AG20443 (cell line): Measurements from ENCODE around the gene TLL2.

Experiments used
- DNase-seq: peaks from one replicate; pipeline ENCODE4 v3.0.0; 2012; ENCODE audit warnings: low spot score, mixed read lengths

Gene TLL2

DNA sequence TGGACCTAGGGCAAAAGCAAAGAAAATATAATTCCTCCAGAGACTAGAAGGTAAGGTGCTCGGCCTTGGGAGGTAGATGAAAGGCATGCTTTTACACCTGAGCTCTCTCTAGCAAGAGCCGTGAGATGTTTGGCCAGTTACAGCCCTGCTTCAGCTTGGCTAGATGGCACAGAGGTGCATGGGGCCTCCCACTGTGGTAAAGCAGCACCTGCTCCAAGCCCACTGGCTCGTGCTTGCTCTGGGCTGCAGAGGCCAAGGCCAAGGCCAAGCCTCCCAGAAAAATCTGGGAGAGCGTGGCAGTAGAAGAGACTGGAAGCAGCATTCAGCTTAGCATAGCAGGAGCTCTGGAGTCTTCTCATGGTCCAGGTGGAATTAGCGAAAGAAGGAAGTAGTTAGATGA is 123.9 kb downstream of the TLL2 start:
- no peak for DNase-seq

DNA sequence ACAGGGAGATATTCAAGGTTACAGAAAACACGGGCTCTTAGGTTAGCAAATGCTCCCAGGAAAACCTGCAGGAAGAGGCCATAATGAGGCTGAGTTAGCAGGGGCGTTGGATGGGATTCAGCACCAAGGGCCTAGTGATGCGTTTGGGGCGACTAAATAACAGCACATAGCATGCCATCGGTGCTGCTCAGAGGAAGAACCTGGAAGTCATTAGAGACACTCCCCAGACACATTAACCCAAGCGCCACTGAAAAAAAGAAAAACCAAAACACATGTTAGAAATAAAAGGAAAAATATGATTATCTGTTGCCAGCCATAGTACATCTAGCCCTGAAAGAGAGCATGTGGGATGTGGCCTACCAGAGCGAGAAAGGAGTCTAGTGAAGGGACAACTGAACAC is 126.1 kb downstream of the TLL2 start:
- peak; percentile 72 for DNase-seq

GRCh38 chr10:96387161-96387560 is 126.6 kb downstream of the TLL2 start:
- DNase-seq, result peak; percentile 56

- DNase-seq, result no peak
Measured at GRCh38 chr10:96384506-96384905, 129.2 kb downstream of the TLL2 start.

GRCh38 chr10:96380821-96381220 is 132.9 kb downstream of the TLL2 start:
- peak; percentile 52 for DNase-seq

DNA sequence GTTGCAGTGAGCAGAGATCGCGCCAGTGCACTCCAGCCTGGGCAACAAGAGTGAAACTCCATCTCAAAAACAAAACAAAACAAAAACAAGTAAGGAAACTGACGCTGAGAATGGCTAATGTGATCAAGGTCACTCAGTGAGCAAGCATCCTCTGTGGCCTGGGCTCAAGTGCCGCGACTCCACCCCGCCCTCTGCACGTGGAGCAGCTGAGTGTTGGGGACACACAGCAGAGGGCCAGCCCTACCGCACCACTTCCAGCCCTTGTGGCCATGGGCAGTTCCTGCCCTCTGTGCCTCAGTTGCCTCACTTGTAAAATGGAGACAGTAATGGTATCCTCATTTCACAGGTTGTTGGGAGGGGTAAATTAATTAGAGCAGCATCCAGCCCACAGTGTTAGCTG is 134.0 kb downstream of the TLL2 start:
- DNase-seq, result no peak

GRCh38 chr10:96378741-96379140 is 135.0 kb downstream of the TLL2 start:
- no peak for DNase-seq

DNA sequence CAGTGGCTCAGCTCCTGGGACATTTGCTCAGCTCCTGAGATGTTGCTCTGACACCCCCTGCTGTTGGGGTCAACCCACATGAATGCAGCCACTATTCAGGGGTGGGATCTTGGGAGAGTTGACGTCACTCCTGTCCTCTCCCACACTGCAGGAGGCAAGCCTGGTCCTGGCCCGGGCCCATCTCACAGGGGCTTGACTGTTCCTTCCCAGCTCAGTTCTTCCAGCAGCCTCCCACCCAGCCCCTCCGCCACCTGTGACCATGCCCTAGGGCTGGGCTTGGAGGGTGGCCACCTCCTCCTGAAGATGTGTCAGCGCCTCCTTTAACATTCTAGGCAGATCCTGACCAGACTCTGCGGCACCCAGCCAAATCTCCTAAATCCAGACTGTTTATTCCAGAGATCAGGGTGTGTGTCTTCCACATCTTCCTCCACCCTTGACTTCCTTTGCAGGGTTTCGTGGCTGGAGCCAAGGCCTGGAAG is 135.9 kb downstream of the TLL2 start:
- DNase-seq, result peak; percentile 51

- DNase-seq, result no peak
Measured at GRCh38 chr10:96376483-96376882, 137.2 kb downstream of the TLL2 start.

DNA sequence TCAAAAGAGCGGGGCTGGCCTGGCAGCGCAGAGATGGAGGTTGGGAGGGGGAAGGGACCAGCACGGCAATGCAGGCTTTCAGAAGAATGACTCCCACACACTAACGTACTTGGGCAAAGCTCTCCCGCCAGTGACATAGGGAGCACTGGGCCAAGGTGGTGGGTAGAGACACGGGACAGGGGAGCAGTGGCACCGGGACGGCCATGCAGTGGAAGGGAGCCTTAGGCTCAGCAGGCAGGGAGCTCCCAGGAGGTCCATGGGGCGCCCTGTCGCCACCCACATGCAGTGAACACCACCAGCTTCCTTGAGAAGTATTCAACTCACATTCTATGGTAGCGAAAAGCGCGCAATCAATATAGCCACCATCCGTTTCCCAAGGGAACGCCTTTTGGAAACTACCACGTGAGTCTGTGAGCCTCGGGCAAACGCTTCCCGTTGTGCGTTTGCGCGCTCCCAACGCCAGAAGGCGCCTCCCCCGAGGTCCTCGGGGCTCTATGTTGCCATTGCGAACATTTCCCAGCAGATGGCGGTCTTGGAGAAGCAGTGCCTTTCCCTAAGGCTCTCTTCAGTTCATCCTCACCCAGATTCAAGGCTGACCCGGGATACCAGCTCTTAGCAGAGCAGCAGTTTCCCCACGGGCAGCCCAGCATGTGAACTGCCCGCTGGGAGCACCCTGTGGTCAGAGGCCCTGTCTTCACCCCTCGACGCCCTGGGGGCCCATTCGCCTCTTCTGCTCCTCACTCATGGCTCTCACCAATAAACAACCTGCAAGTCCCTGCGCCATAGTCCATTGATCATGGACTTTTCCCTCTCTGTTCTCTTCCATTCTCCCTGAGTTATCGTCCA is 138.5 kb downstream of the TLL2 start:
- DNase-seq, result peak; percentile 97

DNA sequence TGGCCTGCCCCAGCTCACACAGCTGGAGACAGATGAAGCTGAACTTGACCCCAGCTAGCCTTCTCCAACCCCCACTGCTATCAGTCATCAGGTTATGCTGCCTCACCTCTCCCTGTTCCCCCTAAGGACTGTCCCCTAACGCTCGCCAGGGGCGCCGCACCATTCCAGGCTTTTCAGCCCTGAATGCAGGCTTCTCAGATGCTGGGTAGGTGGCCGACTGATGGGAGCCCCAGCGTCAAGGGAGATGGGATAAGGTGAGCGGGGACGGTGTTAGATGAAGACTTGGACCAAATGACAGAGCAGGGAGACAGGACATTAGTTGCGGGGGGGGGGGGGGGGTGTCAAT is 139.1 kb downstream of the TLL2 start:
- DNase-seq, result no peak

DNA sequence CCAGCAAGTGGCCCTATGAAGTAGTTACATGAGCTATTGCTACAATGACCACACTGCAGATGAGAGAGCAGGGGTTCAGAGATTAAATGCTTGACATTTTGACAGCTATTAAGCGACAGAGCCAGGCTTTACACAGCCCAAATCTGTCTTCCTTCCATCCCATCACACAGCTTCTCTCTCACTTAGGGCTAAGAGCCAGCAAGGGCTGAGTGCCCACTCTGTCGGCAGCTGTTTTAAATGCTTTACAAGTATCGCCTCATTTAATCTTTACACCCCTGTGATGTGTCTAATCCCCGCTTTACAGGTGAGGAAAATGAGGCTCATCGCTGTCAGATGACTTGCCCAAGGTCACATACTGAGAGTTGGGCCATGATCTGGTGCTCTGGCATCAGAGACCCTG is 139.7 kb downstream of the TLL2 start:
- no peak for DNase-seq

- no peak for DNase-seq
Measured at GRCh38 chr10:96371356-96371755, 142.4 kb downstream of the TLL2 start.

DNA sequence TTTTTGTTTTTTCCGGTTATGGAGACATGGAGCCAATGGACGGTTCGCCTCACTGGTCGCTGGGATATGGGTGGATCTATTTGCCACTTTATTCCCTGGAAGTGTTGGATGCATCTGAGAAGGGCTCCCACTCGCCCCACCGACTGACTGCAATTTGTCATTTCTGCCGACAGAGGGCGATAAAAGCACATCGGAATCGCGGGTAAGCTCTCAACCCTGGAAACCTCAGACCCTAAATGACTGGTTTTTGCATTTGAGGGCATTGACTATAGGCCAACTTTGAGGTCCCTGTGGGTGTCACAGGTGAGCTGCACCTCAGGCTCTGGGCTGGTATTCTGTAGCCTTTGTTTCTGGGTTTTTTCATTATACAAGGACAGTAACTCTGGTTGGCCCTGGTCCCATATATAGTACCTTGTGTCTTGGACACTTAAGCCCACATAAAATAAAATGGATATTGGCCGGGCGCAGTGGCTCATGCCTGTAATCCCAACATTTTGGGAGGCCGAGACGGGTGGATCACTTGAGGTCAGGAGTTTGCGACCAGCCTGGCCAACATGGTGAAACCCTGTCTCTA is 143.1 kb downstream of the TLL2 start:
- peak; percentile 84 for DNase-seq

GRCh38 chr10:96369890-96370583 is 143.7 kb downstream of the TLL2 start:
- DNase-seq, result no peak

DNA sequence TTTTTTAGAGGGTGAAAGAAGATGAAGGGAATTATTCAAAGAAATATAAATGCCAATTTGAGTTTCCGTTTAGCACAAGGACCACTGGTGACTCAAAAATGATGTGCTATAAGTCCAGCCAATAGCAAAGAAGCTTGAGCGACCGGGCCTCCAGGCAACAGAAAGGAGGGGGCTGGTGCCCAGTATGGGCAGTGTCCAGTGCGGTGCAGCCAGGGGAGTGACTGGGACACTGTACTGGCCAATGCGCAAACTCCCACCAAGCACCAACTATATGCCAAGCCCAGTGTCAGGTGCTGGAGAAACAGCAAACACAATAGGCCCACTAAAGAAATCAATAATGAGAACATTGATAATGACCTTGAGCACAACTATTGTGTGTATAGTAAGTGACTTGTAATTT is 144.8 kb downstream of the TLL2 start:
- no peak for DNase-seq

DNA sequence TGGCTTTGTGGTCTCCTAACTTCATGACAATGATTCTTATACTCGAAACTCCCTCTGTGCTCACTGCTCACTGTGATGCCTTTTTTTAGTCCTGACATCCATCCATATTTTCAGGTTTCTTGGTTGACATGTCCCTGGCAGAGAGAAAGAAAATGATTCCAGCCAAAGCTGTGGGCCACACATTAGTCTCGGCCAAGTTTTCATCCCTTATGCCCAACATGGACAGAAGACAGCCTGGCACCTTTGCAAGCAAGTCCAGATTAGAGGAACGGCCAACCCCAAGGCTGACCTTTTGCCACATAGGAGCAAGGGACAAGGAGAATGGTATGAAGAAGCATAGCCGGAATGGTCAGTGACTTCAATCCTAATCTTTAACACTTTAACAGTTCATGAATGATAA is 146.3 kb downstream of the TLL2 start:
- no peak for DNase-seq

GRCh38 chr10:96366508-96366907 is 147.2 kb downstream of the TLL2 start:
- no peak for DNase-seq

- no peak for DNase-seq
Measured at GRCh38 chr10:96365571-96365970, 148.2 kb downstream of the TLL2 start.

GRCh38 chr10:96360766-96361165 is 153.0 kb downstream of the TLL2 start:
- DNase-seq, result no peak

GRCh38 chr10:96360331-96360730 is 153.4 kb downstream of the TLL2 start:
- DNase-seq, result no peak

- no peak for DNase-seq
Measured at GRCh38 chr10:96359616-96360015, 154.1 kb downstream of the TLL2 start.

DNA sequence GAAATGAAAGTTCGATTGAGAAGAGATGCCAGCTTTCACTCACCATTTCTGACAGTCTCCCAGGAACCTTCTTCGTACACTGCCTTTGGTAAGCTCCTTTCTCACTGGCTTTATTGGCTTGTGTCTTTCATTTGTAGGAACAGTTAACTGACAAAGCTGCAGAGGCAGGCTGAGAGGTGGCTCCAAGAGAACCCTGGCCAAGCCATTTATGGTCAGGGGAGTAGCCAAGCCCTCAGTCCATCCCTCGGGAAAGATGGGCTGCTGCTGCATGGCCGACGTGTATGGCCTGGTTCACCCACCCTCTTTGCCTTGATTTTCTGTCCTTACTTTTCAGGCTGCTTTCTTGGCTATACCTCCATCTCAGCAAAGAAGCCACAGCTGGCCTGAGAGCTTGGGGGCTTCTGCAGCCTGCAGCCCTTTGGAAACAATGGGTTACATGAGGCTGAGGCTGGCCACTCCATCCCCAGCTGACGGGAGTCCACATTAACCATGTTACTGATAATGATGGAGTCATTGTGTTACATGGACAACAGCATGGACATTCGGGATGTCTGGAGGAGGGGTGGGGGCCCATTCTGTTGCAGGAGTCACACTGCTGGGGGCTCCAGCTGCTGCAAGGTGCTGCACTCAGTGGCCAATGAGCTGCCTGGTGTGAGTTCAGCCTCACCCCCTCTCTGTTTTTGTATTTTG is 154.7 kb downstream of the TLL2 start, which contains the start of gene OPALIN:
OPALIN (minus strand) TSS at position 152 of the 690 bp plus-strand sequence; CDS start at position 46, 106 bp downstream.
- DNase-seq, result no peak
